Urinary bladder (tissue), 4 donors: ENCODE data around the gene MYMK. TPM values are rescaled to one million over a fixed set of nuclear protein-coding genes. Genes with fewer than 3 reads are reported as not detected.

Source experiments
- DNase-seq: peaks from one replicate; pipeline ENCODE4 v3.0.0-alpha.2; 2015; ENCODE audit errors: extremely low spot score
- H3K27ac ChIP-seq: one replicate; pipeline ENCODE4 v1.5.1; 2013; ENCODE audit warnings: low read depth, mild to moderate bottlenecking, moderate library complexity
- H3K36me3 ChIP-seq: one replicate; pipeline ENCODE4 v1.6.1; 2013; ENCODE audit warnings: mild to moderate bottlenecking, moderate library complexity; ENCODE audit not compliant: insufficient read depth
- H3K4me1 ChIP-seq: one replicate; pipeline ENCODE4 v1.6.1; 2013; ENCODE audit warnings: mild to moderate bottlenecking, moderate library complexity; ENCODE audit not compliant: insufficient read depth
- H3K4me3 ChIP-seq: one replicate; pipeline ENCODE4 v1.5.1; 2013; ENCODE audit warnings: low read depth, low read length
- WGBS: extraction: QIAGEN DNeasy Blood & Tissue Kit; methylation state at CpG from one replicate; pipeline ENCODE4 v1.1.7; 2013; 5-methylcytosine and 5-hydroxymethylcytosine counted together
- polyA plus RNA-seq: library from polyadenylated mRNA; stranded (reverse); fragments of 200-250 nt; gene quantifications from one replicate; pipeline ENCODE4 v1.2.3, GENCODE V29; 2013
- total RNA-seq: library from RNA; depleted of rRNA; stranded (reverse); fragments of >200 nt; gene quantifications from one replicate; pipeline ENCODE4 v1.2.3, GENCODE V29; 2014
- donor health status: healthy with polysubstance abuse.
- donor health status: healthy.

MYMK gene
- total and polyA plus RNA-seq, 2 donors, result 1.2 TPM; not detected in 1

- WGBS, result 95% methylated on average over 21 of the region's 21 CpGs
- DNase-seq, result no peak
- Histone ChIP-seq H3K36me3 (no peaks in the 10 kb centered on the region), H3K4me3 (no peak overlapping the region), H3K27ac (no peak overlapping the region), H3K4me1 (peaks cover 1% of the 10 kb centered on the region)
These were observed 47.8 kb downstream of the MYMK start for GRCh38 chr9:133476941-133477340.

GRCh38 chr9:133476036-133476931 is 48.5 kb downstream of the MYMK start:
- H3K27ac ChIP-seq, result no peak overlapping the region
- no peak for DNase-seq
- H3K4me3 ChIP-seq, result no peak overlapping the region
- 88% methylated on average over 27 of the region's 27 CpGs for WGBS
- H3K4me1 ChIP-seq, result peaks cover 1% of the 10 kb centered on the region
- no peaks in the 10 kb centered on the region for H3K36me3 ChIP-seq

DNA sequence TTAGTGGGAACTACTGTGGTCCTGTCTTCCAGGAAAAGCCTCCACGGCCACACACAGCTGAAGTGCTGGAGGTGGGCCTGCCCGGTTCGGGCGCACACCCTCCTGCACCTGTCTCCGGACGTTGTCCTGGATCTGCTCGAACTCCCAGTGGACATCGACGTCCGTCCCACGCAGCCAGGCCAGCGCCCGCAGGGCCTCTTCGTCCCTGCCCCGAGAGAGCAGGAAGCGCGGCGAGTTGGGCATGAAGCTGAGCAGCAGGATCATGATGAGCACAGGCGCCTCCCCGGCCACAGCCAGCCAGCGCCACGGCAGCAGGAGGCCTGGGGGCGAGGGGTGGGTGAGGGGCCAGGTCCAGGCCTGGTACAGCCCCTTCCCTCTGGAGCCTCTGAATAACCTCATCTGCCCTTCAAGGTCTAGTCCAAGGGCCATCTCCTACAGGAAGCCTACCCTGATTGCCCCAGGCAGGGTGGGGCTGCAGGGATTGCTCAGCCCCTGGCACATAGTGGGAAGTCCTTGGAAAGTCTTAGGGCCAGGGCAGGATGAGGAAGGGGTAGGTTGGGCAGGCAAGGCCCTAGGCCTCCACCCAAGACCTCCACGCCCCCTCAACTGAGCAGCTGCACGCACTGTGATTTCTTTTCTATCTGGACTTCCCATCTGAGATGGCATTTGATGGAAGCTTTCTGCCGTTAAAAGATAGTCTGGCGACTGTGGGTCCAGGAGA is 49.3 kb downstream of the MYMK start:
- no peaks in the 10 kb centered on the region for H3K36me3 ChIP-seq
- peaks cover 1% of the 10 kb centered on the region for H3K4me1 ChIP-seq
- no peak overlapping the region for H3K27ac ChIP-seq
- no peak for DNase-seq
- no peak overlapping the region for H3K4me3 ChIP-seq
- WGBS, result 92% methylated on average over 27 of the region's 27 CpGs

DNA sequence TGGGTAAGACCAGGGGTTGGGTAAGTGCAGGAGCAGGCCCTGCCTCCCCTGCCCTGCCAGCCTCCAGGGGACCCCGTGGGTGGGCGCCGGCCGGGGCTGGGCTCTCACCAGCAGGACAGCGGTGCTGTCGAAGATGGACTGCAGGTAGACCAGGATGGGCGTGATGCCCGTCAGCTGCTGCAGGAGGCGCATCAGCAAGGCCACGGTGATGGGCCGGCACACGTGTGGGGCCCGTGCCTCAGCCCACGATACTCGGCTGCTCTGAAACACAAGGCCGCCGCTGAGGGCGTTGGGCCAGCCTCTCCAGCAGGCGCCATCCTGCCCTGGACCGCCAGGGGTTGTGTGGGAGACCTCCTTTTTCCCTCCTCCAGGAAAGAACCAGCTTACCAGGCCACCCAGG is 49.9 kb downstream of the MYMK start:
- H3K4me3 ChIP-seq, result no peak overlapping the region
- H3K4me1 ChIP-seq, result peaks cover 1% of the 10 kb centered on the region
- DNase-seq, result no peak
- no peaks in the 10 kb centered on the region for H3K36me3 ChIP-seq
- WGBS, result 89% methylated on average over 20 of the region's 20 CpGs
- no peak overlapping the region for H3K27ac ChIP-seq

GRCh38 chr9:133474215-133474614 is 50.5 kb downstream of the MYMK start:
- Histone ChIP-seq H3K4me3 (no peak overlapping the region), H3K27ac (no peak overlapping the region), H3K4me1 (peaks cover 1% of the 10 kb centered on the region), H3K36me3 (no peaks in the 10 kb centered on the region)
- WGBS, result 76% methylated on average over 5 of the region's 5 CpGs
- no peak for DNase-seq

- 88% methylated on average over 20 of the region's 20 CpGs for WGBS
- DNase-seq, result no peak
- H3K27ac ChIP-seq, result no peak overlapping the region
- H3K36me3 ChIP-seq, result no peaks in the 10 kb centered on the region
- peaks cover 1% of the 10 kb centered on the region for H3K4me1 ChIP-seq
- no peak overlapping the region for H3K4me3 ChIP-seq
These were observed 51.0 kb downstream of the MYMK start for GRCh38 chr9:133473743-133474142.

DNA sequence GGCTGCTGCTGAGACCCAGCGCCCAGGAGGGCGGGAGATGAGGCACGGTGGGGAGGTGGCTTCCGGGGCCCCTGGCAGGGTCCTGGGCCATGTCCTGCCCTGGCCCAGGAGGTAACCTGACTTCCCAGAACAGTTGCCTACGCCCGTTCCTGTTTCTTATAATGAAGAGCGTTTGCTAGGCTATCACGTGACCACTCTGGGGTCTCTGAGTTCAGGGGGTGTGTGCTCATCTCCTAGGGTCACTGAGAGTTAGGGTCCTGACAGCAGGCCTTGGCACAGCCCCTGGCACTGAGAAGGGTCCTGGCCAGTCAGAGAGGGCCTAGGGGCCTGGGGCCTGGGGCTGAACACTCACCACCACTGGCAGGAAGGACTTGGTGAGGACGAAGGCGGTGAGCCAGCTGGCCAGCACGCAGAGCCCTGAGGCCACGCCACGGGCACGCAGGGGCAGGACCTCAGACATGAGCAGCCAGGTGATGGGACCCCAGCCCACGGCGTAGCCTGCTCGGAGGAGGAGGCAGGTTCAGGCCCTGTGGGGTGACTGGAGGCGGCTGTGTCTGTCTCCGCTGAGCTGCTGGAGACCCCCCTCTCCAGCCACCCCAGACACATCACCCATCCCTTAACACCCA is 51.9 kb downstream of the MYMK start:
- Histone ChIP-seq H3K36me3 (no peaks in the 10 kb centered on the region), H3K27ac (no peak overlapping the region), H3K4me1 (no peaks in the 10 kb centered on the region), H3K4me3 (no peak overlapping the region)
- no peak for DNase-seq
- 77% methylated on average over 19 of the region's 19 CpGs for WGBS

DNA sequence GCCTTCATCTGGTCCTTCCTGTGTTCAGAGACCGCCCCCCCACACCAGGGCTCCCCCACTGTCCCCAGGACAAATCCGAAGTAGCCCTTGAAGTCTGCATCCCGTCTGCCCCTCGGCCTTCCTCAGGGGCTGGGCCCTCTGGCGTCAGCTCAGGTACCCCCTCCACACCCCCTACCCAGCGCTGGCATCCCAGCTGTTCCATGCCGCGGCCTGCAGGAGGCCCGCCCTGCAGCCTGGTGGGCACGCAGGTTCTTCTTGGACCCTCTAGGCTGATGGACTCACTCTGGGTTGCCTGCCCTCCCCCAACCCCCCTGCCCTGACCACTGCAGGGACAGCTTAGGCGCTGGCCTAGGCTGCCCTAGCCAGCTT is 52.5 kb downstream of the MYMK start:
- Histone ChIP-seq H3K4me3 (no peak overlapping the region), H3K36me3 (no peaks in the 10 kb centered on the region), H3K4me1 (no peaks in the 10 kb centered on the region), H3K27ac (no peak overlapping the region)
- 83% methylated on average over 11 of the region's 11 CpGs for WGBS
- no peak for DNase-seq

GRCh38 chr9:133471551-133472276 is 53.0 kb downstream of the MYMK start:
- 82% methylated on average over 27 of the region's 27 CpGs for WGBS
- Histone ChIP-seq H3K36me3 (no peaks in the 10 kb centered on the region), H3K27ac (no peak overlapping the region)

DNA sequence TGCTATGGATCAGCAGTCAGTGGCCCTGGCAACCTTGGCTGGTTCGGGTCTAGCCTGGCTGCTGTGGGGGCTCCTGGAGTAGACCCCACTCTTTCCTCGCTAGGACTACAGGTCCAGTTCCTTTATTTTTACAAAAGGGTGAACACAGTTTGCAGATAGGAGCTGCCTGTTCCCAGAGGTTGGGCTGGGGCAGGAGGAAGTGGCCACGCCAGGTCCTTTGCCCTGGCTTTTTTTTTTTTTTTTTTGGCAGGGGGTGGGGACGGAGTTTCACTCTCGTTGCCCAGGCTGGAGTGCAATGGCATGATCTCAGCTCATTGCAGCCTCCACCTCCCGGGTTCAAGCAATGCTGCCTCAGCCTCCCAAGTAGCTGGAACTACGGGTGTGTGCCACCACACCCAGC is 53.8 kb downstream of the MYMK start:
- Histone ChIP-seq H3K36me3 (no peaks in the 10 kb centered on the region), H3K4me1 (no peaks in the 10 kb centered on the region), H3K4me3 (no peak overlapping the region), H3K27ac (no peak overlapping the region)
- 82% methylated on average over 7 of the region's 7 CpGs for WGBS
- DNase-seq, result no peak

More at GRCh38 chr9:133471551-133472276, 53.0 kb downstream of the MYMK start:
- DNase-seq, result no peak
- no peak overlapping the region for H3K4me3 ChIP-seq
- no peaks in the 10 kb centered on the region for H3K4me1 ChIP-seq

DNA sequence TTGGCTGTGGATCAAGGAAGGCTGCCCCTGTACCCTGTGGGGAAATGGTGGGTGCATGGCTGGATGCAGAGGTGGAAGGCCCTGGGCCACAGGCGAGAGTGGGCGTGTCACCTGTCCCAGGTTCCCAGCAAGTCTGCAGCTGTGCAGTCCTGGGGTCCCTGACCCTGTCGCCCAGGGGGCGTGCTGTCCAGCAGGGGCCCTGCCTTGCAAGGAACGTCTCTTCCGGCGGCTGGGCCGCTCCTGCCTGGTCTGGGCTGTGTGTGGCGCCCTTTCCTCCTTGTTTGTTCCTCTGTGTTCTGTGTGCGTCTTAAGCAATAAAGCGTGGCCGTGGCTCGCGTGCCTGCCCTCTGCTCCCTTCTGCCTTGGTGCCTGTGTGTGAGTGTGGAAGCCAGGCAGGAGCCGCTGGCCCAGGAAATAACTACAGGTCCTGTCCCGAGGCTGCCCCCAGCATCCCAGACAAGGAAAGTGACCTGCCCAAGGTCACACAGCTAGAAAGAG is 54.3 kb downstream of the MYMK start:
- H3K36me3 ChIP-seq, result no peaks in the 10 kb centered on the region

GRCh38 chr9:133468777-133469421 is 55.9 kb downstream of the MYMK start:
- H3K36me3 ChIP-seq, result no peaks in the 10 kb centered on the region
- WGBS, result 91% methylated on average over 6 of the region's 6 CpGs
- no peak overlapping the region for H3K27ac ChIP-seq

More for the DNA sequence above, 54.3 kb downstream of the MYMK start:
- Histone ChIP-seq H3K4me1 (no peaks in the 10 kb centered on the region), H3K27ac (no peak overlapping the region), H3K4me3 (no peak overlapping the region)
- WGBS, result 82% methylated on average over 16 of the region's 16 CpGs
- DNase-seq, result no peak

DNA sequence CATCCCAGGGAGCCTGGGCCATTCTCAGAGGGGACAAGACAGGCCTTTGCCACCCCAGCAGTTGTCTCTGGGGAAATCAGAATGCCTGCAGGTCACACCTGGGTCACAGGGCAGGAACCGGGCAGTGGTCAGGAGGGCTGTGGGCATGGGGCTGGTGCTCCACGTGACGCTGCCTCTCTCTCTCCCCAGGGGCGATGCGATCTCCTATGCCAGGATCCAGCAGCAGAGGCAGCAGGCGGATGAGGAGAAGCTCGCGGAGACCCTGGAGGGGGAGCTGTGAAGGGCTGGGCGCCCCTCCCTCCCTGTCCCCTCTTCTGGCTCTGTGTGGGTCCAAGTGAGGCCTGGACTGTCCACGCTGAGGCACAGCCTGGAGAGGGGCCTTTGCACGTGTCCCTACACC is 56.4 kb downstream of the MYMK start:
- Histone ChIP-seq H3K4me3 (no peak overlapping the region), H3K27ac (no peak overlapping the region), H3K4me1 (no peaks in the 10 kb centered on the region), H3K36me3 (no peaks in the 10 kb centered on the region)
- WGBS, result 87% methylated on average over 11 of the region's 11 CpGs
- no peak for DNase-seq

More at GRCh38 chr9:133468777-133469421, 55.9 kb downstream of the MYMK start:
- H3K4me3 ChIP-seq, result no peak overlapping the region
- no peaks in the 10 kb centered on the region for H3K4me1 ChIP-seq
- no peak for DNase-seq
